ENCODE results near the gene GHRL. TPM values are rescaled to one million over a fixed set of nuclear protein-coding genes. Genes with fewer than 3 reads are reported as not detected.

Gene GHRL
- total RNA-seq, 1 experiment from 2014 or later, result not detected

GRCh38 chr3:10317311-10317960, 24.7 kb upstream of the GHRL start:
- ATAC-seq (no peak), DNase-seq (ENCODE audit: low read depth, low spot score) (no peak)
- in situ Hi-C loops (cut with HindIII; ENCODE audit: low pct_unique_long_range_greater_than_20kb, low sequenced_read_pairs) (no loop called here), intact Hi-C loops (cut with micrococcal nuclease; ENCODE audit: unreplicated experiment) (no loop called here)
- BruUV-seq (replicated peaks), result no TSS peak
- CTCF ChIA-PET, result no interaction called here
- POLR2A ChIA-PET, result no interaction called here
- no peak overlapping the region for H3K27ac ChIP-seq (ENCODE audit: low read length)
- no peaks in the 10 kb centered on the region for H3K27me3 ChIP-seq (ENCODE audit: control insufficient read depth, insufficient read depth, low read length)
- no peaks in the 10 kb centered on the region for H3K9me3 ChIP-seq (ENCODE audit: control insufficient read depth, insufficient read depth, low read depth, low read length)
- H3K4me3 ChIP-seq (ENCODE audit: low read depth in 2 of 2, low read length in 2 of 2), result no peak overlapping the region
- H3K4me1 ChIP-seq (ENCODE audit: control insufficient read depth, insufficient read depth, low read length), result peaks cover 4% of the 10 kb centered on the region; the same call in 1 of the 2 replicates
- H3K36me3 ChIP-seq (ENCODE audit: control insufficient read depth, insufficient read depth, low read length), result peaks cover 13% of the 10 kb centered on the region
- TF ChIP-seq CTCF (IDR thresholded peaks at IDR 0.05), result no peak
- TF ChIP-seq REST (IDR thresholded peaks at IDR 0.05; ENCODE audit: insufficient read depth in 1 of 2, low read depth in 2 of 2, low read length in 1 of 2), result no peak
- no peak for TF ChIP-seq POLR2AphosphoS5 (IDR thresholded peaks at IDR 0.05; ENCODE audit: low read depth, low read length)
- TF ChIP-seq TCF7L2 (IDR thresholded peaks at IDR 0.05; ENCODE audit: low read depth, low read length), result no peak
- TF ChIP-seq SIN3A (IDR thresholded peaks at IDR 0.05; ENCODE audit: borderline replicate concordance, insufficient read depth, low read depth, low read length), result no peak

- no TSS peak for BruUV-seq (replicated peaks)
- CTCF ChIA-PET, result no interaction called here
- H3K36me3 ChIP-seq (ENCODE audit: control insufficient read depth, insufficient read depth, low read length), result peaks cover 13% of the 10 kb centered on the region
- H3K4me3 ChIP-seq (ENCODE audit: low read depth in 2 of 2, low read length in 2 of 2), result no peak overlapping the region
- intact Hi-C loops (cut with micrococcal nuclease; ENCODE audit: unreplicated experiment), result no loop called here
- DNase-seq (ENCODE audit: low read depth, low spot score), result no peak
- no peak for ATAC-seq
- H3K9me3 ChIP-seq (ENCODE audit: control insufficient read depth, insufficient read depth, low read depth, low read length), result no peaks in the 10 kb centered on the region
- in situ Hi-C loops (cut with HindIII; ENCODE audit: low pct_unique_long_range_greater_than_20kb, low sequenced_read_pairs), result no loop called here
- H3K4me1 ChIP-seq (ENCODE audit: control insufficient read depth, insufficient read depth, low read length), result peaks cover 4% of the 10 kb centered on the region; the same call in 1 of the 2 replicates
- no peaks in the 10 kb centered on the region for H3K27me3 ChIP-seq (ENCODE audit: control insufficient read depth, insufficient read depth, low read length)
- POLR2A ChIA-PET, result no interaction called here
- no peak overlapping the region for H3K27ac ChIP-seq (ENCODE audit: low read length)
- TF ChIP-seq SIN3A (IDR thresholded peaks at IDR 0.05; ENCODE audit: borderline replicate concordance, insufficient read depth, low read depth, low read length) (no peak), CTCF (IDR thresholded peaks at IDR 0.05) (no peak), TCF7L2 (IDR thresholded peaks at IDR 0.05; ENCODE audit: low read depth, low read length) (no peak)
Observed at GRCh38 chr3:10315771-10316344, 23.1 kb upstream of the GHRL start.

Data from Panc1 (cell line).